Naive thymus-derived CD4-positive, alpha-beta T cell (primary cell): ENCODE measurements around the gene KANK3. TPM values are rescaled to one million over a fixed set of nuclear protein-coding genes. Genes with fewer than 3 reads are reported as not detected.
"Not testable (repeated sequence)": the region's sequence is repeated elsewhere in the genome, so short reads cannot be mapped to it uniquely, and the experiment has no call there.

Experiments used
- ATAC-seq: fragments of 150-1000 bp; cut with Tn5 transposase; 2 replicates; pipeline ENCODE4 v1.10.0; 2021; ENCODE audit warnings: mild to moderate bottlenecking, moderate library complexity
- CTCF ChIA-PET: fragments of 350-600 bp; sonication (Branson Sonifier 250); formaldehyde crosslinking; loops from one replicate; lab custom pipeline; 2021; ENCODE audit warnings: antibody characterized with exemption; lab: Charles Lee
- POLR2A ChIA-PET: fragments of 350-600 bp; sonication (Branson Sonifier 250); formaldehyde crosslinking; loops from one replicate; lab custom pipeline; 2021; ENCODE audit warnings: antibody characterized with exemption, inconsistent platforms; lab: Charles Lee
- DNase-seq, 9 donors: peaks; one replicate each; pipeline versions ENCODE4 v3.0.0 to v3.0.0-alpha.2; 2020 to 2022; ENCODE audit warnings: mixed read lengths in 1 of 9
- H3K27ac ChIP-seq: one replicate; pipeline ENCODE4 v1.7.0; 2013; ENCODE audit warnings: mild to moderate bottlenecking, low read depth, low read length, moderate library complexity
- H3K27me3 ChIP-seq, 2 donors: one replicate each; pipeline ENCODE4 v1.7.0; 2013; ENCODE audit warnings: low read length in 2 of 2, mild to moderate bottlenecking in 2 of 2, moderate library complexity in 2 of 2; ENCODE audit not compliant: control insufficient read depth in 2 of 2, insufficient read depth in 2 of 2
- H3K36me3 ChIP-seq, 3 experiments: 1 replicate in 2 of 3; 2 replicates in 1 of 3; pipeline ENCODE4 v1.7.0; 2013; ENCODE audit warnings: low read length in 3 of 3, mild to moderate bottlenecking in 3 of 3, moderate library complexity in 1 of 3; ENCODE audit not compliant: insufficient read depth in 3 of 3, control insufficient read depth in 2 of 3
- H3K4me1 ChIP-seq, 2 donors: one replicate each; pipeline ENCODE4 v1.7.0; 2013; ENCODE audit warnings: low read length in 2 of 2, mild to moderate bottlenecking in 2 of 2, moderate library complexity in 1 of 2; ENCODE audit not compliant: control insufficient read depth in 2 of 2, insufficient read depth in 2 of 2
- H3K4me3 ChIP-seq: 2 replicates; pipeline ENCODE4 v1.7.0; 2013; ENCODE audit warnings: mild to moderate bottlenecking, low read length
- H3K9me3 ChIP-seq, 3 experiments: 1 replicate in 2 of 3; 2 replicates in 1 of 3; pipeline ENCODE4 v1.7.0; 2013; ENCODE audit warnings: low read length in 3 of 3; ENCODE audit not compliant: control insufficient read depth in 2 of 3
- H3K27ac Mint-ChIP-seq, 9 donors: one replicate each; pipeline ENCODE4 v1.8.0; 2020 to 2022; ENCODE audit warnings: mixed read lengths in 9 of 9, mild to moderate bottlenecking in 8 of 9, moderate library complexity in 5 of 9, inconsistent platforms in 2 of 9
- H3K27me3 Mint-ChIP-seq, 5 donors: one replicate each; pipeline ENCODE4 v1.8.0; 2021 to 2022; ENCODE audit warnings: mixed read lengths in 5 of 5, mild to moderate bottlenecking in 1 of 5
- H3K36me3 Mint-ChIP-seq, 5 donors: one replicate each; pipeline ENCODE4 v1.8.0; 2020 to 2022; ENCODE audit warnings: mixed read lengths in 5 of 5, mild to moderate bottlenecking in 3 of 5, inconsistent platforms in 1 of 5
- H3K4me1 Mint-ChIP-seq, 7 donors: one replicate each; pipeline ENCODE4 v1.8.0; 2020 to 2022; ENCODE audit warnings: mixed read lengths in 7 of 7, mild to moderate bottlenecking in 3 of 7, inconsistent platforms in 1 of 7
- H3K4me3 Mint-ChIP-seq, 10 donors: one replicate each; pipeline ENCODE4 v1.8.0; 2020 to 2022; ENCODE audit warnings: mild to moderate bottlenecking in 10 of 10, mixed read lengths in 10 of 10, moderate library complexity in 6 of 10, inconsistent platforms in 2 of 10
- H3K9me3 Mint-ChIP-seq, 11 donors: one replicate each; pipeline ENCODE4 v1.8.0; 2020 to 2022; ENCODE audit warnings: mixed read lengths in 11 of 11, mild to moderate bottlenecking in 4 of 11, inconsistent platforms in 1 of 11, moderate library complexity in 1 of 11
- intact Hi-C, 2 donors: fragments of 100-400 bp; cut with micrococcal nuclease; formaldehyde crosslinking; loops; one replicate each; pipeline ENCODE4 v1.15.1; 2023
- microRNA-seq: library from miRNA; unstranded; fragments of <30 nt; microRNA quantifications from one replicate; pipeline ENCODE4 v1.2.0, GENCODE V29; 2022; ENCODE audit warnings: borderline microRNAs expressed
- polyA plus RNA-seq, 2 donors: library from polyadenylated mRNA; unstranded; fragments of 300-500 nt; fragmentation: Illumina TruSeq; gene quantifications; one replicate each; pipeline ENCODE4 v1.2.3, GENCODE V29; 2021
- total RNA-seq, 6 experiments: library from RNA in 5 of 6; stranded (reverse) in 5 of 6; gene quantifications; 1 replicate in 5 of 6; 2 replicates in 1 of 6; pipeline ENCODE4 v1.2.3 and lab custom pipeline; 2021 to 2026

Gene KANK3
- total and polyA plus RNA-seq, 7 experiments from 2014 or later, result 0.52 to 4.4 (median 1.7) TPM

DNA sequence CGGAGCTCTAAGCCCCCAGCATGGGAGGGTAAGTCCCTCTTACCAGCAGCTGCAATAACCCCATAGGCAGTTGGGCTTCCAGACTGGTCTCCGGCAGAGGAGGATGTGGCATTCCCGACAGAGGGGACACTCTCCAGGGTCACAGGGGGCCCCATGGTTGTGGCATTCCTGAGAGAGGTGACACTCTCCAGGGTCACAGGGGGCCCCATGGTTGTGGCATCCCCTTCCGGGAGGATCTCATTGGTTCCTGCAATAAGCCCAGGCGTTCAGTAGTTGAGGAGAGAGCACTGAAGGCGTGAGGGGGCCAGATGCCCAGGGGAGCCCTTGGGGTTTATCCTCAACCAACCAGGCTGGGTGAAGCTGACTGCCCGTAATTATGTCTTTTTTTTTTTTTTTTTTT lies 40.3 kb downstream of the KANK3 start:
- CTCF ChIA-PET, result interaction anchor here (0.7 kb wide), 1 partner anchor 53 kb away, joined by 4 read pairs; no protein-coding TSS in a partner anchor
- H3K36me3 ChIP-seq, result peaks cover 0 to 25% (median 0%) of the 10 kb centered on the region in 3 experiments
- H3K4me1 Mint-ChIP-seq, result peaks cover 10 to 22% (median 19%) of the 10 kb centered on the region in 7 donors
- H3K9me3 Mint-ChIP-seq, result no peaks in the 10 kb centered on the region
- H3K4me1 ChIP-seq, result peaks cover 12 to 16% of the 10 kb centered on the region in 2 donors
- no peaks in the 10 kb centered on the region for H3K27me3 Mint-ChIP-seq
- no peak for DNase-seq
- no peaks in the 10 kb centered on the region for H3K27me3 ChIP-seq
- H3K36me3 Mint-ChIP-seq, result peaks cover 0 to 4% (median 0%) of the 10 kb centered on the region in 5 donors
- intact Hi-C loops, result loop anchor here (10.0 kb wide), 3 partner anchors 48 to 1108 kb away; partner anchors contain the start of gene PNPLA6 (in 1 of the 2)
- H3K27ac ChIP-seq, result no peak overlapping the region
- POLR2A ChIA-PET, result interaction anchor here (0.6 to 1.6 kb wide), 2 partner anchors 28 to 33 kb away, joined by 4 read pairs; no protein-coding TSS in a partner anchor
- no peak for ATAC-seq
- no peak overlapping the region for H3K4me3 Mint-ChIP-seq
- no peak overlapping the region for H3K4me3 ChIP-seq
- H3K9me3 ChIP-seq, result no peaks in the 10 kb centered on the region
- H3K27ac Mint-ChIP-seq, result no peak overlapping the region

- Mint-ChIP-seq H3K27me3 (no peaks in the 10 kb centered on the region), H3K27ac (no peak overlapping the region), H3K36me3 (peaks cover 0 to 4% (median 0%) of the 10 kb centered on the region in 5 donors), H3K9me3 (no peaks in the 10 kb centered on the region), H3K4me3 (no peak overlapping the region), H3K4me1 (peaks cover 6 to 18% (median 15%) of the 10 kb centered on the region in 7 donors)
- Histone ChIP-seq H3K27ac (no peak overlapping the region), H3K9me3 (no peaks in the 10 kb centered on the region), H3K36me3 (peaks cover 0 to 25% (median 0%) of the 10 kb centered on the region in 3 experiments), H3K27me3 (no peaks in the 10 kb centered on the region), H3K4me3 (no peak overlapping the region), H3K4me1 (peaks cover 8 to 12% of the 10 kb centered on the region in 2 donors)
- intact Hi-C loops, result loop anchor here (10.0 kb wide), 3 partner anchors 48 to 1108 kb away; partner anchors contain the start of gene PNPLA6 (in 1 of the 2)
- ChIA-PET CTCF (no interaction called here), POLR2A (no interaction called here)
- no peak for ATAC-seq
- peak in 1 of 9 donors; percentile 14 for DNase-seq
Observed at GRCh38 chr19:8302357-8302691, 40.7 kb downstream of the KANK3 start.

- H3K27ac Mint-ChIP-seq, H3K4me1 Mint-ChIP-seq, H3K9me3 Mint-ChIP-seq, CTCF ChIA-PET, DNase-seq, H3K4me1 ChIP-seq, H3K27ac ChIP-seq, H3K9me3 ChIP-seq, H3K36me3 ChIP-seq, H3K4me3 Mint-ChIP-seq, intact Hi-C loops, H3K4me3 ChIP-seq, H3K36me3 Mint-ChIP-seq, POLR2A ChIA-PET, H3K27me3 Mint-ChIP-seq, H3K27me3 ChIP-seq: not testable (repeated sequence)
- ATAC-seq, result peak; percentile 71
Observed at GRCh38 chr19:8291337-8291736, 51.7 kb downstream of the KANK3 start.

GRCh38 chr19:8276508-8276907 lies 66.6 kb downstream of the KANK3 start:
- POLR2A ChIA-PET, H3K4me1 ChIP-seq, H3K4me1 Mint-ChIP-seq, CTCF ChIA-PET, H3K9me3 ChIP-seq, H3K27ac ChIP-seq, H3K27me3 Mint-ChIP-seq, H3K36me3 Mint-ChIP-seq, H3K36me3 ChIP-seq, H3K4me3 Mint-ChIP-seq, DNase-seq, H3K4me3 ChIP-seq, intact Hi-C loops, H3K27ac Mint-ChIP-seq, H3K27me3 ChIP-seq, H3K9me3 Mint-ChIP-seq: not testable (repeated sequence)
- ATAC-seq, result peak; percentile 65

Small RNA genes lying within 50 kb of the gene (microRNA-seq; reads per million reads assigned to microRNA genes)
- gene MIR4999, result 7.8 reads per million, percentile 13 among the genes with 10 or more reads in this experiment

Other genes starting within 250 kb of the KANK3 start
- gene FBN3, start 193.7 kb downstream of the KANK3 start, total RNA-seq, result not detected
- not detected for gene FBN3, start 193.7 kb downstream of the KANK3 start, polyA plus RNA-seq
- 10 to 100 TPM; 17.2 to 32.4 (median 27.4) TPM for gene CERS4, start 133.9 kb downstream of the KANK3 start, total RNA-seq
- 10 to 100 TPM; 11.2 to 12.3 TPM for gene CERS4, start 133.9 kb downstream of the KANK3 start, polyA plus RNA-seq
- 10 to 100 TPM; 20.5 to 52.0 (median 27.2) TPM for gene CD320, start 34.9 kb downstream of the KANK3 start, total RNA-seq
- gene CD320, start 34.9 kb downstream of the KANK3 start, polyA plus RNA-seq, result 10 to 100 TPM; 42.2 to 44.0 TPM
- gene NDUFA7, start 21.9 kb downstream of the KANK3 start, total RNA-seq, result 10 to 100 TPM; 16.8 to 50.3 (median 30.0) TPM
- 100 to 1,000 TPM; 108 to 121 TPM for gene NDUFA7, start 21.9 kb downstream of the KANK3 start, polyA plus RNA-seq
- 1,000 to 10,000 TPM; 2,319 to 4,111 (median 3,327) TPM for gene RPS28, start 21.8 kb downstream of the KANK3 start, total RNA-seq
- gene RPS28, start 21.8 kb downstream of the KANK3 start, polyA plus RNA-seq, result 1,000 to 10,000 TPM; 3,564 to 3,677 TPM
- gene ANGPTL4, start 20.9 kb upstream of the KANK3 start, total RNA-seq, result 1 to 10 TPM in 1 of 5 experiments, not detected in 4; 1.1 TPM
- not detected for gene ANGPTL4, start 20.9 kb upstream of the KANK3 start, polyA plus RNA-seq
- gene RAB11B, start 47.1 kb upstream of the KANK3 start, total RNA-seq, result 100 to 1,000 TPM in 3 of 5 experiments, 10 to 100 TPM in 2; 77.4 to 113 (median 103) TPM
- gene RAB11B, start 47.1 kb upstream of the KANK3 start, polyA plus RNA-seq, result 10 to 100 TPM; 53.1 to 63.8 TPM
- 10 to 100 TPM; 18.0 to 42.1 (median 23.4) TPM for gene MARCHF2, start 70.0 kb upstream of the KANK3 start, total RNA-seq
- gene MARCHF2, start 70.0 kb upstream of the KANK3 start, polyA plus RNA-seq, result 10 to 100 TPM; 23.2 to 41.4 TPM
- 100 to 1,000 TPM; 175 to 280 (median 272) TPM for gene HNRNPM, start 101.7 kb upstream of the KANK3 start, total RNA-seq
- gene HNRNPM, start 101.7 kb upstream of the KANK3 start, polyA plus RNA-seq, result 100 to 1,000 TPM; 210 to 378 TPM
- gene PRAM1, start 159.4 kb upstream of the KANK3 start, total RNA-seq, result 10 to 100 TPM in 2 of 5 experiments, 1 to 10 TPM in 3; 1.1 to 82.8 (median 3.9) TPM
- gene PRAM1, start 159.4 kb upstream of the KANK3 start, polyA plus RNA-seq, result under 1 TPM; 0.12 to 0.34 TPM
- 10 to 100 TPM; 36.0 to 69.2 (median 60.8) TPM for gene ZNF414, start 170.9 kb upstream of the KANK3 start, total RNA-seq
- gene ZNF414, start 170.9 kb upstream of the KANK3 start, polyA plus RNA-seq, result 10 to 100 TPM; 20.2 to 25.4 TPM
- gene MYO1F, start 234.2 kb upstream of the KANK3 start, total RNA-seq, result 100 to 1,000 TPM in 2 of 5 experiments, 10 to 100 TPM in 3; 25.5 to 472 (median 66.7) TPM
- 1 to 10 TPM in 1 of 2 donors, under 1 TPM in 1; 0.83 to 1.0 TPM for gene MYO1F, start 234.2 kb upstream of the KANK3 start, polyA plus RNA-seq